ENCODE data around the gene MREG.
A peak's percentile ranks its signal among the peaks of the same experiment; 100 is the strongest.

The MREG gene, protein sequence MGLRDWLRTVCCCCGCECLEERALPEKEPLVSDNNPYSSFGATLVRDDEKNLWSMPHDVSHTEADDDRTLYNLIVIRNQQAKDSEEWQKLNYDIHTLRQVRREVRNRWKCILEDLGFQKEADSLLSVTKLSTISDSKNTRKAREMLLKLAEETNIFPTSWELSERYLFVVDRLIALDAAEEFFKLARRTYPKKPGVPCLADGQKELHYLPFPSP

DNA sequence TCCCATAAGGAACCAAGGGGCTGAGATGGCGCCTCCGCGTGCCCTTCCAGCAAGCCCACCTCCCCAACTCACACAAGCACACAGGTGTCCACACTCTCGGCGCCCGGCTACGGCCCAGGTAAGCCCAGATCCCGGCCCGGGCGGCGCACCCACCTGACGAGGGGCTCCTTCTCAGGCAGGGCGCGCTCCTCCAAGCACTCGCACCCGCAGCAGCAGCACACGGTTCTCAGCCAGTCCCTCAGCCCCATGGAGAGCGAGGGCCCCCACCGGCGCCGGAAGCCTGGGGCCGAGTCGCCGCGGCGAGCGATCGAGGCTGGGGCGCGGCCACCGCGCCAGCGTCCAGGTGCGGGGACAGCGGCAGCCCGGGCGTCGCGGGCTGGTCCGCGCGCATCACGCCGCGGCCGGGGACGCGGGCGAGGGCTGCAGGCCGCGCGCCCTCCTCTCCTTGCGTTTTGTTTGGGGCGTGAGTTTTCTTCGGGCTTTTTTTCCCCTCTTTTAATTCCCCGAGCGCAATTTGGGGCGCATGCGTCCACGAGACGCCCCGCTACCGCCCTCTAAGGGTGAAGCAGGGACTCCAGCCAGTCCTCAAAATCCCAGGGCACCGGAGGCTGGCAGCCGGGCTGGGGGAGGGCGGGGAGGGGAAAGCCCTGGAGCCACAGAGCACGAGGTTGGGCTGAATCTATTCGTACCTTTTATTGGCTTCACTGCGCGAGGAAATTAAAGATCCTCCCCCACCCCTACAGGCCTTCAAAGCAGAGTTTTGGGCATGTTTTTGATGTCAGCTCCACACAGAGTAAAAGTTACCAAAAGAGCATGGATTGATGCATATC is at the start of gene MREG:
Gene MREG, minus strand, starts transcription at position 472 of the 830 bp plus-strand sequence. Its CDS starts 224 bp downstream, at position 248.
- DNase-seq = peak; percentile 95

DNA sequence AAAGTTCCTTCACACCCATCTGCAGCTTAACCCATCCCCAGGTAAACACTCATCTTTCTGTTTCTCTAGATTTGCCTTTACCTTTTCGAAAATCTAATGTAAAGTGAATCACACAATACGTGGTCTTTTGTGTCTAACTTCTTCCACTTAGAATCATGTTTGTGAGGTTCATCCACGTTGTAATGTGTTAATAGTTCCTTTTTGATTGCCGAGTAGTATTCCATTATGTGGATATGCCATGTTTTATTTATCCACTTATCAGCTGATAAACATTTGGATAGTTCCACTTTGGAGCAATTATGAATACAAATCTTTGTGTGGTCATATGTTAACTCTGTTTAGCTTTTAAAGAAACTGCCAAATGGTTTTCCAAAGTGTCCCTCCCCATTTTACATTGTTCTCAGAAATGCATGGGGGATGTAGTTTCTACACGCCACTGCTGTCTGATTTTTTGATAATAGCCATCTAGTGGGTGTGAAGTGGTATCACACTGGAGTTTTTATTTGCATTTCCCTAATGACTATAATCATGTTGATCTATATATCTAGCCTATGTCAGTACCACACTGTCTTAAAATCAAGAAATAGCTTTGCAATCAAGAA is 46.0 kb upstream of the MREG start:
- DNase-seq = peak; percentile 44

DNA sequence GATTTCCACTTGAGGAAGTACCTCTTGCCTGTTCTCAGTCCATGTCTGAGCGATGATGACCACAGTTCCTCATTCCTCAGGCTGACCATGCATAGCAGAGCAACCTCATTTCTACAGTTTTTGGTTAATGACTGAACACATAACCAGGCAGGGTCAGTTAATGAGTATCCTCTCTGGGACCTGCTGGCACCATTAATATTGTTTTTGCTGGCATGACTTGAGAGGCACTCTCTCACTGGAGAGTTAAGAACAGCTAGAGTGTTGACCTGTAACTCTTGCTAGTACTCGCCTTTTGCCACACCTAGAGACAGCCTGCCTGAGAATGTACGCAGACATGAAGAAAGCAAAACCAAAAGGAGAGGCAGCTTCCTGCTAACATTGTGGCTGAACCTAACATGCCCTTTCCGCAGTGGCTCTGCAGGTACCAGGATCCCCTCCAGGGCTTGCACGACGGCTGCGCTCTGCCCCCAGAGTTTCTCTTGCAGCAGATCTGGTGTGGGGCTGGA is 44.4 kb upstream of the MREG start:
- DNase-seq = peak; percentile 46

DNA sequence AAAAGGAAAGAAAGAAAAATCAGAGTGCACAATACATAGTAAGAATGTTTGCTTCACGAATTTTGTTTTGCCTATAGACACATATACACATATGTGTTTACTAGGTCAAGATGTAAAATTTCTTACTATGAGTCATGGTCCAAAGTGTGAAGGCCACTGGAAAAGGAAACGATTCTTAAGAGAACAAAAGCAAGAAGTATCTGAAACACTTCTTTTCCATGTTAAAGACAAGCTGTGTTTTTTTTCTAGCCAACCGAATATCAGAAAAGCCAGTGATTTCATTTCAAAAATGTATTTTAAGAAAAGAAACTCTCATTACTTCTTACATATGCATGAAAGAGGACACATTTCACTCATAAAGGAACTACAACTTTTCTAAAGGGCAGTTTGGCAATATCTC is 43.4 kb upstream of the MREG start:
- no peak for DNase-seq

DNA sequence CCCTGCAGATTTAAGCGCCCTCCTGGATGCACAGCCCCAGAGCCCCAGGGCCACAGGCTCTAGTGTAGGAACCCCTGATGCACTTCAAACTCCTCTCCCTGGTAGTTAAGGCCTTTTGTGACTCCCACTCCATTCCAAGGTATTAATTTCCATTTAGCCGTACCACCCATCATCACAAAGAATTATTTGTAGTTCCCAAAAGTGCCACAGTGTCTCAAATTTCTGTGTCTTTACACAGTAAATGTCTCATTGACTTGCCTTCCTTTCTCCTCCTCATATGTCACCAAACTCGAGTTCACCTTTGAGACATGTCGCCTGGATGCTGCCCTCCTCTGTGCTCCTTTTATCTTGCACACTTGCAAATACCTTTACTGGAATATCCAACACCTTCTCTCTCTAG is 42.3 kb upstream of the MREG start:
- DNase-seq = no peak

DNA sequence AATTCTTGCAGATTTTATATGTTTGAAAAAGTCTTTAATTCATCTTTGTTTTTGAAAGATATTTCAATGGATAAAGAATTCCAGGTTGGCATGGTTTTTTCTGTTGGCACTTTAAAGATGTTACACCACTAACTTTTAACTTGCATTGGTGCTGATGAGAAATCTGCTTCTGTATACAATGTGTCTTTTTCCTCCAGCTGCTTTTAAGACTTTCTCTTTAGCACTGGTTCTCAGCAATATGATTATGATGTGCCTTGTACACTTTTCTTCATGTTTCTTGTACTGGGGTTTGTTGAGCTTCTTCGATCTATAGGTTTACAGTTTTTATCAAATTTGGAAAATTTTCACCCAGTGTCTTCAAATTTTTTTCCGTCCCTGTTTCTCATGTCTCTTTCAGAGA is 39.1 kb upstream of the MREG start:
- DNase-seq = no peak

DNA sequence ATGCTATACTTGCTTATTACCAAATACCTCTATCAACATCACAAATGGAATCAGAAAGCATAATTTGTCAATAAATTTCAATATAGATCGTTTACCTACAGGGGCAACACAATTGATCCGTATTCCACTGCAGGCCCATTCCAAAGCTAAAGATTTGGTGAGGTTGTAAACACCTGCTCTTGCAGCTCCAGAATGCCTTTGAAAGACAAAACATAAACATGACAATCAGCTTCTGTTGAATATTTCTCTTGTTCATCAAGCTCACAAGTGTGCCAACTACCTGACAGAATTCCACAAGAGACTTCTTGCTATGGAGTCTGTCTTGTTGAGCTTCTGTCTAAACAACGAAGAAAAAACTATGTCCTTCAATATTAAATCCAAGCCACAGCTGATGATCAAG is 38.0 kb upstream of the MREG start:
- no peak for DNase-seq

DNA sequence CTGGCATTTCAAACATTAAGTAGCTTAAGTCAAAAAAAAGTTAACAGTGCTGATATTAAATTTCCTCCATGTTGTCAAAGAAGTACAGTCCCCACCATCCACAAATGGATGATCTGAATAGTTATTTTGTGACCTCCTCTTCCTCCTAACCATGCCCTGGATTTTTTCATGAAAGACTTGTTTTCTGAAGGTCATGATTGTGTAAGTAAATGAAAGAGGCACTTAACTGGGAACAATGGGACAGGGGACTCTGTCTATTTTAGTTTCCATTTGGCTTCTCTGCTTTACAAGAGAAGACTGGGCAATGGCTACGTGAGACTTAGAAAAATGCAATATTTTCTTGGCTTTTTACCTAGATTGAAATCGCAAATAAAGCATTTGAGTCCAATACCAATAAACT is 36.1 kb upstream of the MREG start:
- DNase-seq = no peak

DNA sequence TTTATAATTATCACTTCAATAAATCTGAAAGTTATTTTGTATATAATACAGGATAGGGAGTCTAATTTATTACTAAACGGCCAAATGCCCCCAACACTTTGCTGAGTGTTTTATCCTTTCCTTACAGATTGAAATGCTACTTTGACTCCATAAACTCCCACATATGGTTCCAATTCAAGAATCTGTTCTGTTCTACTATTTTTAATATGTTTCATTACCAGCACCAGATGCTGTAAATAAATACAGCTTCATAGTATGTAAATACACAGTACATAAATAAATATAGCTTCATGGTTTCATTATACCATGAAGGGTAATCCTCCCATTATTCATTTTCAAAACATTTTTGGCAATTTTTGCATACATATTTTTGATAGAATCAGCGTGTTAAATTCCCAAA is 34.0 kb upstream of the MREG start:
- DNase-seq = no peak

DNA sequence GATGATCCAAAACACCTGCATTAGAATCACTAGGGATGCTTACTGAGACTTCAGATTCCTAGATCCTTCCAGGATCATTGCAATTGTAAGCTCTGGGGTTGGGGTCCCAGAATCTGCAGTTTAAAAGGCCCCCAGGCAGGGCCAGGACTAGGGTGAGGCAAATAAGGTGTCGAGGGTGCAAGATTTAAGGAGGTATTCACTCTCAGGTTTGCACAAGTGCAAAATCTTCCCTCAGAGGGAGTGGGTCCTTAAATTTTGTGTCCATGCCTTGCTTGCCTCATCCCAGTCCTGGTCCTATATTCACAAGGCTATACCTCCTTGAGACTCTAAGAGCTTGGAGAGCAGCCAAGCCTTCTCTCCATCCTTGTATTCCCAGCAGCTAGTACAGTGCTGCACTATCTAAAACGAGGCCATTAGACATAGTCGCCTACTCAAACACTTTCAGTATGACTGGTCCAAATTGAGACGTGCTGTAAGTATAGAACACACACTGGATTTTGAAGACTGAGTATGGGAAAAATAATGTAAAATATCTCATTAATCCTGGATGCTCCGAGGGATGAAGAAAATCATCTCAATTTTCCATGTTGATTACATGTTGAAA is 31.6 kb upstream of the MREG start:
- DNase-seq = no peak

DNA sequence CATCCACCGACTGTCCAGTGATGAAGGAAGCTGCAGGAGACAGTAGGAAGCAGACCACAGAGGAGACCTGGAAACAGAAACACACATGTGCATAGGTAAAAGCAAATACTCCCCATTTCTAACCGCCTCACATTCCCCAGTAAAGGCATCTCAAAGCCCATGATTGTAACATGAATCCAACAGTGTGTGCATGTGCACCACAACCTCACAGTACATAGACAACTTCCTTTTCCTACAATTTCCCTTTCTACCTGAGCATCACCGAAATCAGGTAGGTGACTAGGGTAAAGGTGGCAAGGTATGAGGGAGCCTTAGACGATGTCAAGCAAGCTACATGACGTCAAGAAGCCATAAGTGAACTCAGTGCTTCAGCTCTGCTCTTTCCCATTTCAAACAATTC is 30.6 kb upstream of the MREG start:
- DNase-seq = no peak

DNA sequence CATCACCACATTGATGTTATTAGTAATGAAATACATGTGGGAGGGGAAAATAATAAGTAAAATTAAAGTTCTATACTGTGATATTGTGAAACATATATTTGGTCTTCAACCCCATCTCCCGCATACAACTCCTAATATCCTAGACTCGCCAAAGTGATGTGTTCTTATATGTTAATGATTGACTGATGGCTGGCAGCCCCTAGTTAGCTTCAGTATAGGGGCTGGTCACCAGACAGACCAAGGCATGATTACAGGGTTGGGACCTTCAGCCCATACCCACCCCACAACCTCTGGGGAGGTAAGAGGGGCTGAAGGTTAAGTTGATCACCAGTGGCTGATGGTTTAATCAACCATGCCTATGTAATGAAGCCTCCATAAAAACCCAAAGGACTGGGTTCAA is 28.1 kb upstream of the MREG start:
- DNase-seq = no peak

DNA sequence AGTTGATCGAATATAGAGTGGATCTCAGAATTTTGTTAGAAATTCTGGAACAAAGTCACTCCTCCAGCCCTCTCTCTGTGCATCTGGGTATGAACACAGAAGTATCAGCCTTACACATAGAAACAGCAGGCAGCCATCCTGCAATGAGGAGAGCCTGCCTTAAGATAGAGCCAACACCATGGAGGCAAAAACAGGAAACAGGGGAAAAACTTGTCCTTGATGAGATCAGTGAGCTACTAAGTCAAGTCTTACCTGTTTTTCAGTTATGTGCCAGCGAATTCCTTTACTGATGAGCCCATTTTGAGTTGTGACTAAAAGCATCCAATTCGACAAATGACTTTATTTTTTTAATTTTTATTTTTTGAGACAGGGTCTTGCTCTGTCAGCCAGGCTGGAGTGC is 26.6 kb upstream of the MREG start:
- DNase-seq = no peak

DNA sequence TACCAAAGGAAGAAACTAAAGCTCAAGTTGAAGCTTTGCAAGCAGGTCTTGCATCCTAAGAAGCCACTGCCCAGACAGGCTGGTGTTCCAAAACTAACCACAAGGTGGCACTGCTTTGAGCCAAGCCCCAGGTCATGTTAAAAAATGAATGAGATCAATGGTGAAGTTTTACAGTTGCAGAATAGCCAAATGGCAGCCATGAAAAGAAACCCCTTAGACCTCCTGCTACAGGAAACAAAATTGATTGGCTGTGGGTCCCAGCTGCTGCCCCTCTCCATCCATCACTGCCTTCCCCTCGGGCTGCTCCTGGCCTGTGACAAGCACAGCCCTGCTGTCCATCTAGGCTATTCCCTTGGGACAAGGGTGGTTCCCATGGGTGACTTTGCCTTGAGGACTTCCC is 20.7 kb upstream of the MREG start:
- peak; percentile 84 for DNase-seq

DNA sequence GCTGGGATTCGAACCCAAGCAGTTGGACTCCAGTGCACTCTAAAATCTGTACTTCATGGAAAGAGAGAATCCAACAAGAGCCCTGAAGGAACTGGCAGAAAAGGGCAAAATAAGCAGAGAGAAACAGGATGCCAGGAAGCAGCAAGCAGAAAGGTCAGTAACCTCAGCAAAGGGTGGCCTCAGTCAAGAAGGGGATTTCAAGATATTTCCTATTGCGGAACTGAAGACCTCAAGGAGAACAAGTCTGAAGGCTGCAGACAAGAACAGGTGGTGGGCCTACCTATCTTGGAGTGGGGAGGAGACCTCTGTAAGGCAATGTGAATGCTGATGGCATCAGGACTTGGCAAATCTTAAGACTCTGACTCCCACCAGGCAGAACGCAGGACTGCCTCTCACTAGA is 20.1 kb upstream of the MREG start:
- DNase-seq = no peak

DNA sequence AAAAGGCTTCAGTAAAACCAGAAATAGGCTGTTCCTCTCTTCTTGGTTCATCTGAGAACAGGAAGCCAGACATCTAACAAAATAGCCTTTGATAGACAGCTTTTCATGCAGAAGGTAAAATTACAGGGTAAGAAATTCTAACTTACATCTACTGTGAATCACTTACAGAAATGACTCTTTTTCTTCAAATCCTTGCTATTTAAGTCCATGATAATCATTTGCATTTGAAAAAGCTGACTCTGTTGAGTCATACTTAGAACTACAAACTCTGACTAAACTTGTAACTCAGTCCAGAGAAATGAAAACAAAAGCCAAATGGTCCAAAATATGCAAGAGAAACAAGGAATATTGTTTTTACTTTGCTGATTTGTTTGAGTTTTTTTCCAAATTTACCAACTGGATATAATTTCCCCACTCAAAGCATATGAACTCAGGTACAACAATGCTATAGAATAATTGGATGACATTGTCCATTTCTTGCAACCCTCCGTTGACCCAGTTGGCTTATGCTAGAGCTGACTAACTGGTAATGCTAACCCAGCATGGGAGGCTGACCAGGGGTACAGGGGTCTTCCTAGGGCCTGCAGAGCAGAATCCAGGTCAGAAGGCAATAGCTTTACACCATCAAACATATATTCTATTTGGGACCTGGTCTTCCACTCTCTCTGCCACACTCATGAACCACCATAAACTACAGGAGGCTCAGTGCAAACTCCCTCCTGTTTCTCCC is 18.8 kb upstream of the MREG start:
- DNase-seq = no peak

DNA sequence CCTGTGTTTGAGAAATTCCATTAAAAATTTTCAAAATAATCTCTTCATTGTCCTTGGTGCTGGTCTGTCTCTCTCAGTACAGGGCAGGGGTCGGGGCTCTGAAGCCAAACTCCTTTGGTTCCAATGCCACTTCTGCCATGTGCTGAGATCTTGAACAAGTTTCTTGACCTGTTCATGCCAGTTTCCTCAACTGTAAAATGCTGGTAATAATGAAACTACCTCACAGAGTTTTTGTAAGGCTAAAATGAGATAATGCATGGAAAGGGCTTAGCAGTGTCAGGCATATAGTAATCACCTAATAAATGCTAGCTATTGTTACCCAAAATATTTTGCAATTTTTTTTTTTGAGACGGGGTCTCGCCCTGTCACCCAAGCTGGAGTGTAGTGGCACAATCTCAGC is 16.9 kb upstream of the MREG start:
- no peak for DNase-seq

DNA sequence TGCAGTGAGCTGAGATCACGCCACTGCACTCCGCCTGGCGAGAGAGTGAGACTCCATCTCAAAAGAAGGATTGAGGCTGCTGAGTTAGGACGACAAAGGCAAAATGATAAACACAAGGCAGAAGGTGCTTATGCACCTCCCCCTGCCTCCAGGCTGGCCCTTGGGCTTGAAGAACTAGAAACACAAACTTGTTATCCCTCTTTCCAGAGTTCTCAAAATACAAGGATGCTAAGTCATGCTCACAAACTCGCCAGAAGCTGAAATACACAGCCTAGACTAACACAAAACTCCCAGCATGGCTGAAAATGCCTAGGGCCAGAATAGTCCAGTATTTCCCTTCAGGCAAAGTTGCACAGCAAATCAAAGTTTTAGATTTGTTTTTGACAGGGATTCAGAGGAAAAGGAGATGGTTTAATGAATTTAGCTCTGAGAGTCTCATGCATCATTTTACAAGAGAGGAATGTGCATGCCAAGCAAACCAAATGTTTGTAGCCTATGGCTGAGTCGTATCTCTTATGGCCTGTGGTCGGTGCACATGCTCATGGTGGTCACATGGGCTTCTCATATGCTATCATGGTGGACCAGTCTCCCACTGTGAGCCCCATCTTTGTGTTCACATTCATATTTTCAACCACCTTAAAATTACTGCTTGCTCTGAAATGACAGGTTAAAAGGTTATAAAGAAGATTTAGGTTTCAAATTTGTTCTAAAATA is 16.2 kb upstream of the MREG start:
- peak; percentile 11 for DNase-seq

DNA sequence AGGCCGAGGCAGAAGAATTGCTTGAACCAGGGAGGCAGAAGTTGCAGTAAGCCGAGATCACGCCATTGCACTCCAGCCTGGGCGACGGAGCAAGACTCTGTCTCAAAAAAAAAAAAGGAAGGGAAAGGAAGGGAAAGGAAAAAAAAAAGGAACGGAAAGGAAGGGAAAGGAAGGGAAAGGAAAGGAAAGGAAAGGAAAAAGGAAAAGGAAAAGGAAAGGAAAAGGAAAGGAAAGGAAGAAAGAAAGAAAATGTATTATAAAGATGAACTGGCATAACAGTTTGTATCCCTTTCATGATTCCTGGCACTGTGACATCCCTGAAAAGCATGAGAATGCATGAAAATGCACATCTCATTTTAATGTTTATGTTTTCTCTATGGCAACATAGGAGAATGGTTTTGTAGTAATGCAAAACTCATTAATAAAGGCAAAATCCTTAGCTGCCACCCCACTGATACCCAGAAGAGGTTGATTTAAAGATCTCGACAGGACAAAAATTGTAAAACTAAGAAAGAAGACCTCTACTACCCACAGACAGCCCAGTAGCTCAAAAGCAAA is 11.5 kb upstream of the MREG start:
- DNase-seq = no peak

DNA sequence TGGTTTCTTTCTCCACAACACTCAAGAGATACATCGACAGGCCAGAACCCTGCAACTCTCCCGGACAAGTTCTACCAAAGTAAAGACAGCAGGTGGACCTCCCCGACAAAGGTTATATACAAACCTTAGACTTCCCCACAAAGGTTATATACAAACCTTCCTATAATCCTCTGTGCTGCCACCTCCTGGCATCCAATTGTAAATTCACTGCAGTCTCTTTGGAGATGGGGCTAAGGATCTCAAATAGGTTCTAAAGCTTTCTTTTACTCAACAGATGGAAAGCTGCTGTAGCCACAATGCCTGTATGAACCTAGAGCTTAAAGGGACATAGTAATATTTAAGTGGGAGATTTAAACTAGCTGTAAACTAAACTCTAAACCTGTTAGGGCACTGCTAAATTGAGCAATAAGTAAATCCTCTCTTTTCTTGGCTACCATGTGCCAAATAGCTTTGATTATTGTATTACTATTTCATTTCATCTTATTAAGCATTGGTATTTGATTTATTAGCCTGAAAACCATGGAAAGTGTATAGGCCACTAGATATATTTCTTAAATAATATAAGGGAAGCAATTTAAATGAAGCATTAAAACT is 9.8 kb upstream of the MREG start:
- peak; percentile 81 for DNase-seq

DNA sequence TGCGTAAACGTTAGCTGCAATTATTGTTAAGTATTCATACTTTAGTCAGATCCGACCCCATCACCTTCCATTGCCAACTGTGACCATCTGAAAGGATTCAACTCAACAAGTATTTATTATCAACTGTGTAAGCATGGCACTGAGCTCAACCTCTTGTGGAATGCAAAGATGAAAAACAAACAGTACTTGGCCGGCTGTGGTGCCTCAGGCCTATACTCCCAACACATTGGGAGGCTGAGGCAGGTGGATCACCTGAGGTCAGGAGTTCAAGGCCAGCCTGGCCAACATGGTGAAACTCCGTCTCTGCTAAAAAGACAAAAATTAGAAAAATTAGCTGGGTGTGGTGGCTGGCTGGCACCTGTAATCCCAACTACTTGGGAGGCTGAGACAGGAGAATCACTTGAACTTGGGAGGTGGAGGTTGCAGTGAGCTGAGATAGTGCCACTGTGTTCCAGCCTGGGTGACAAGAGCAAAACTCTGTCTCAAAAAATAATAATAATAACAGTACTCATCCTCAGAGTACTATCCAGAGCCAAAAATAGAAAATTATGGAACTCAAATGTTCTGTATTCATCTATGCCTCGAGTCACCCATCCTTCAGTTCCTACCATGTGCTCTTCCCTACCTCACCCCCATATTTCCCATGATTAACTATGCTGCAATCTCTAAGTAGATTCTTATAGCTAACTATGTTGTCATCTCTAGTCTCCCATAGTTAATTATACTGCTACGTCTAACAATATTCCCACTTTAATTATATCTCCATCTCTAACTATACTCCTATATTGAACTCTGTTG is 8.6 kb upstream of the MREG start:
- no peak for DNase-seq
